HepG2 (cell line): ENCODE results near the gene EPS8L3. TPM values are rescaled to one million over a fixed set of nuclear protein-coding genes. Genes with fewer than 3 reads are reported as not detected.

ENCODE experiments used
- ATAC-seq: fragments of 200-7000 bp; cut with Tn5 transposase; 3 replicates; pipeline ENCODE4 v1.9.1; 2020; ENCODE audit warnings: mild to moderate bottlenecking, moderate library complexity
- BruUV-seq: library from RNA; stranded (reverse); fragments of 400-500 nt; replicated peaks from 2 replicates; lab custom pipeline; 2021; lab: Mats Ljungman, UMichigan
- CTCF ChIA-PET: fragments of 300-600 bp; formaldehyde crosslinking; extraction: SDS; loops from one replicate; lab custom pipeline; 2021; ENCODE audit warnings: low total read pairs, inconsistent platforms, low intra/inter-chr PET ratio; lab: Yijun Ruan, JAX
- POLR2A ChIA-PET: fragments of 350-600 bp; sonication (Branson Sonifier 250); formaldehyde crosslinking; loops from one replicate; lab custom pipeline; 2020; ENCODE audit warnings: antibody characterized with exemption, inconsistent platforms; lab: Yijun Ruan, JAX
- DNase-seq: peaks from one replicate; pipeline ENCODE4 v3.0.0-alpha.2; 2015; ENCODE audit warnings: low spot score
- FAIRE-seq: peaks from 3 replicates; lab custom pipeline; 2011; peaks lifted over from hg19 to GRCh38; lab: Jason Lieb, UNC
- H2AFZ ChIP-seq: one replicate; pipeline ENCODE4 v1.6.1; 2011; ENCODE audit warnings: low read length, inconsistent platforms
- H3K27ac ChIP-seq: fragments of 300-600 bp; 3 replicates; pipeline ENCODE4 v1.8.0; 2011; ENCODE audit warnings: mixed run types, mild to moderate bottlenecking, mixed read lengths, low read length, inconsistent platforms; ENCODE audit not compliant: insufficient read depth; ENCODE audit errors: extremely low read length
- H3K27me3 ChIP-seq, 2 experiments: fragments of 200-600 bp in 1 of 2; 2 replicates in 1 of 2; 3 replicates in 1 of 2; pipeline versions ENCODE4 v1.6.0 to v1.8.0; 2011; ENCODE audit warnings: low read length in 2 of 2, mild to moderate bottlenecking in 2 of 2, moderate library complexity in 2 of 2, inconsistent platforms in 1 of 2; ENCODE audit not compliant: insufficient read depth in 2 of 2, control insufficient read depth in 1 of 2
- H3K36me3 ChIP-seq, 2 experiments: fragments of 200-600 bp in 1 of 2; replicated peaks in 1 of 2; 2 replicates in 1 of 2; 3 replicates in 1 of 2; pipeline versions ENCODE4 v1.5.1 to v1.8.0; 2011; ENCODE audit warnings: low read length in 2 of 2, inconsistent platforms in 1 of 2; ENCODE audit not compliant: insufficient read depth in 2 of 2, control insufficient read depth in 1 of 2
- H3K4me1 ChIP-seq: 2 replicates; pipeline ENCODE4 v1.5.1; 2012; ENCODE audit warnings: low read length, inconsistent platforms; ENCODE audit not compliant: insufficient read depth
- H3K4me2 ChIP-seq: 2 replicates; pipeline ENCODE4 v1.6.0; 2011; ENCODE audit warnings: low read depth, low read length, inconsistent platforms
- H3K4me3 ChIP-seq, 3 experiments: fragments of 200-600 bp in 1 of 3; sonication (generic), shearing (Covaris generic) in 1 of 3; replicated peaks in 1 of 3; 2 replicates each; pipeline ENCODE4 v1.5.1; 2011 to 2016; ENCODE audit warnings: low read length in 3 of 3, inconsistent platforms in 2 of 3, low read depth in 2 of 3, mild to moderate bottlenecking in 2 of 3, control low read depth in 1 of 3, mixed read lengths in 1 of 3; ENCODE audit not compliant: insufficient read depth in 1 of 3
- H3K79me2 ChIP-seq: one replicate; pipeline ENCODE4 v1.6.1; 2011; ENCODE audit warnings: low read length, inconsistent platforms; ENCODE audit not compliant: insufficient read depth
- H3K9ac ChIP-seq: 2 replicates; pipeline ENCODE4 v1.6.0; 2011; ENCODE audit warnings: mild to moderate bottlenecking, low read depth, low read length, inconsistent platforms; ENCODE audit not compliant: insufficient read depth
- H3K9me3 ChIP-seq: 2 replicates; pipeline ENCODE4 v1.5.1; 2012; ENCODE audit warnings: mild to moderate bottlenecking, low read length
- H4K20me1 ChIP-seq: 2 replicates; pipeline ENCODE4 v1.6.0; 2011; ENCODE audit warnings: inconsistent platforms, mild to moderate bottlenecking, low read length, moderate library complexity; ENCODE audit not compliant: insufficient read depth
- CSRNP2 ChIP-seq: sonication (generic); formaldehyde crosslinking; conservative IDR thresholded peaks from 2 replicates; pipeline ENCODE4 v1.8.0; 2022; ENCODE audit warnings: low read depth, missing genetic modification reagents
- IRF1 ChIP-seq: sonication (generic); formaldehyde crosslinking; IDR thresholded peaks from 2 replicates; pipeline ENCODE4 v1.4.0; 2020; ENCODE audit warnings: low read depth, mild to moderate bottlenecking, missing genetic modification reagents
- REPIN1 ChIP-seq: sonication (generic); formaldehyde crosslinking; IDR thresholded peaks from 2 replicates; pipeline ENCODE4 v1.8.0; 2022; ENCODE audit warnings: missing genetic modification reagents, low read depth, mild to moderate bottlenecking, borderline replicate concordance
- ZNF264 ChIP-seq: sonication (generic); formaldehyde crosslinking; IDR thresholded peaks from 2 replicates; pipeline ENCODE4 v1.4.0; 2020; ENCODE audit warnings: missing genetic modification reagents
- ZNF367 ChIP-seq: sonication (generic); formaldehyde crosslinking; IDR thresholded peaks from 2 replicates; pipeline ENCODE4 v1.4.0; 2020; ENCODE audit warnings: missing genetic modification reagents, borderline replicate concordance
- ZNF737 ChIP-seq: sonication (generic); formaldehyde crosslinking; IDR thresholded peaks from 2 replicates; pipeline ENCODE4 v1.5.0; 2020; ENCODE audit warnings: missing genetic modification reagents, mild to moderate bottlenecking, borderline replicate concordance
- WGBS: methylation state at CpG from one replicate; pipeline ENCODE4 v1.1.6; 2017; ENCODE audit warnings: low lambda C conversion rate; 5-methylcytosine and 5-hydroxymethylcytosine counted together
- in situ Hi-C: cut with HindIII; loops from 2 replicates; pipeline ENCODE4 v1.10.0; 2017; ENCODE audit warnings: low pct_unique_long_range_greater_than_20kb; ENCODE audit not compliant: extremely low pct_ligation_motif_present
- intact Hi-C: fragments of 100-400 bp; cut with micrococcal nuclease; formaldehyde crosslinking; loops from one replicate; pipeline ENCODE4 v1.10.0; 2022; ENCODE audit not compliant: unreplicated experiment
- polyA plus RNA-seq, 8 experiments: library from polyadenylated mRNA; depleted of rRNA in 3 of 8; stranded (reverse) in 7 of 8; unstranded in 1 of 8; fragments of >200 nt; fragmentation: Illumina TruSeq in 4 of 8; extraction: Trizol in 4 of 8; gene quantifications; 2 replicates each; pipeline versions ENCODE4 v1.2.1 to v1.2.3, GENCODE V29; 2011 to 2016; ENCODE audit warnings: low read depth in 4 of 8, missing spikeins in 1 of 8, mixed read lengths in 1 of 8; ENCODE audit not compliant: insufficient read depth in 1 of 8
- total RNA-seq, 5 experiments: library from RNA; depleted of rRNA; stranded (reverse); fragments of >200 nt; fragmentation: Illumina TruSeq; extraction: Trizol; gene quantifications; 2 replicates each; pipeline ENCODE4 v1.2.3, GENCODE V29; 2016; ENCODE audit warnings: low read depth in 1 of 5

EPS8L3 gene
- total and polyA plus RNA-seq, 2 of the 13 experiments (the other 11 are each of a cell fraction or from before 2014, with no cell fraction given): 18.2 to 106 TPM

GRCh38 chr1:109717729-109718128, 46.0 kb downstream of the EPS8L3 start:
- no peaks in the 10 kb centered on the region for H3K9me3 ChIP-seq
- no peak overlapping the region for H3K9ac ChIP-seq
- POLR2A ChIA-PET: no interaction called here
- H4K20me1 ChIP-seq: no peaks in the 10 kb centered on the region
- intact Hi-C loops: loop anchor here (1.0 to 10.0 kb wide), 2 partner anchors 56 to 267 kb away; partner anchors contain the start of gene AHCYL1
- no peak overlapping the region for H2AFZ ChIP-seq
- 56% methylated on average over 5 of the region's 5 CpGs for WGBS
- no peaks in the 10 kb centered on the region for H3K4me1 ChIP-seq
- no TSS peak for BruUV-seq
- no peak overlapping the region for H3K4me3 ChIP-seq
- no peaks in the 10 kb centered on the region for H3K79me2 ChIP-seq
- H3K36me3 ChIP-seq: no peaks in the 10 kb centered on the region
- no peak overlapping the region for H3K4me2 ChIP-seq
- no peak for ATAC-seq
- DNase-seq: no peak
- FAIRE-seq: no peak
- in situ Hi-C loops: loop anchor here (5.0 to 10.0 kb wide), 3 partner anchors 53 to 173 kb away; partner anchors contain the start of genes GNAI3 and GSTM2
- TF ChIP-seq REPIN1 (CRISPR knock-in tag) (no peak), IRF1 (CRISPR knock-in tag) (no peak), ZNF367 (no peak), ZNF264 (no peak), ZNF737 (CRISPR knock-in tag) (no peak), CSRNP2 (CRISPR knock-in tag) (no peak)
- CTCF ChIA-PET: interaction anchor here (1.3 to 2.6 kb wide), 2 partner anchors 56 to 59 kb away, joined by 5 to 15 read pairs; no protein-coding TSS in a partner anchor
- no peak overlapping the region for H3K27ac ChIP-seq
- H3K27me3 ChIP-seq: peaks cover 3 to 35% of the 10 kb centered on the region in 2 experiments; a peak in 3 of 5 replicates
